HepG2 (cell line): ENCODE measurements around the gene SPINK9. TPM values are rescaled to one million over a fixed set of nuclear protein-coding genes. Genes with fewer than 3 reads are reported as not detected.

ENCODE experiments used
- ARID4A ChIP-seq: sonication (generic); formaldehyde crosslinking; IDR thresholded peaks from 2 replicates; pipeline ENCODE4 v1.5.0; 2020; ENCODE audit warnings: mild to moderate bottlenecking, missing genetic modification reagents, borderline replicate concordance
- BHLHE40 ChIP-seq: IDR thresholded peaks from 2 replicates; pipeline ENCODE4 v1.6.1; 2011; ENCODE audit warnings: low read length, improper control_type of control experiment
- CC2D1A ChIP-seq: sonication (generic); formaldehyde crosslinking; IDR thresholded peaks from 2 replicates; pipeline ENCODE4 v1.8.1; 2023; ENCODE audit warnings: mild to moderate bottlenecking, missing genetic modification reagents
- ELF1 ChIP-seq: sonication (generic); formaldehyde crosslinking; IDR thresholded peaks from 2 replicates; pipeline ENCODE4 v1.4.0; 2020; ENCODE audit warnings: missing genetic modification reagents
- NFE2L1 ChIP-seq: sonication (generic); formaldehyde crosslinking; IDR thresholded peaks from 2 replicates; pipeline ENCODE4 v1.4.0; 2020; ENCODE audit warnings: missing genetic modification reagents, mild to moderate bottlenecking, borderline replicate concordance
- POLR2AphosphoS5 ChIP-seq: IDR thresholded peaks from 2 replicates; pipeline ENCODE4 v1.6.1; 2012; ENCODE audit warnings: low read depth, low read length
- POLR2G ChIP-seq: fragments of 200-400 bp; formaldehyde crosslinking; IDR thresholded peaks from 2 replicates; pipeline ENCODE4 v1.6.1; 2018; ENCODE audit warnings: mild to moderate bottlenecking, low read depth, low read length, moderate library complexity
- RFXAP ChIP-seq: sonication (generic); formaldehyde crosslinking; IDR thresholded peaks from 2 replicates; pipeline ENCODE4 v1.4.0; 2020; ENCODE audit warnings: missing genetic modification reagents, borderline replicate concordance
- SIX1 ChIP-seq: sonication (generic); formaldehyde crosslinking; IDR thresholded peaks from 2 replicates; pipeline ENCODE4 v1.4.0; 2020; ENCODE audit warnings: missing genetic modification reagents, borderline replicate concordance
- ZIK1 ChIP-seq: sonication (generic); formaldehyde crosslinking; IDR thresholded peaks from 2 replicates; pipeline ENCODE4 v1.5.0; 2020; ENCODE audit warnings: mild to moderate bottlenecking, low read depth, missing genetic modification reagents, borderline replicate concordance
- ZMYM4 ChIP-seq: sonication (generic); formaldehyde crosslinking; IDR thresholded peaks from 2 replicates; pipeline ENCODE4 v1.8.1; 2023; ENCODE audit warnings: mild to moderate bottlenecking, missing genetic modification reagents
- ZNF451 ChIP-seq: sonication (generic); formaldehyde crosslinking; IDR thresholded peaks from 2 replicates; pipeline ENCODE4 v1.5.0; 2020; ENCODE audit warnings: mild to moderate bottlenecking, missing genetic modification reagents
- ZNF510 ChIP-seq: sonication (generic); formaldehyde crosslinking; IDR thresholded peaks from 2 replicates; pipeline ENCODE4 v1.4.0; 2020; ENCODE audit warnings: low read depth, mild to moderate bottlenecking, missing genetic modification reagents
- ZNF776 ChIP-seq: sonication (generic); formaldehyde crosslinking; IDR thresholded peaks from 2 replicates; pipeline ENCODE4 v1.4.0; 2020; ENCODE audit warnings: mild to moderate bottlenecking, missing genetic modification reagents
- ZNF800 ChIP-seq: sonication (generic); formaldehyde crosslinking; IDR thresholded peaks from 2 replicates; pipeline ENCODE4 v1.4.0; 2020; ENCODE audit warnings: missing genetic modification reagents
- ZSCAN22 ChIP-seq: sonication (generic); formaldehyde crosslinking; IDR thresholded peaks from 2 replicates; pipeline ENCODE4 v1.4.0; 2020; ENCODE audit warnings: mild to moderate bottlenecking, missing genetic modification reagents
- polyA plus RNA-seq, 8 experiments: library from polyadenylated mRNA; depleted of rRNA in 3 of 8; stranded (reverse) in 7 of 8; unstranded in 1 of 8; fragments of >200 nt; fragmentation: Illumina TruSeq in 4 of 8; extraction: Trizol in 4 of 8; gene quantifications; 2 replicates each; pipeline versions ENCODE4 v1.2.1 to v1.2.3, GENCODE V29; 2011 to 2016; ENCODE audit warnings: low read depth in 4 of 8, missing spikeins in 1 of 8, mixed read lengths in 1 of 8; ENCODE audit not compliant: insufficient read depth in 1 of 8
- total RNA-seq, 5 experiments: library from RNA; depleted of rRNA; stranded (reverse); fragments of >200 nt; fragmentation: Illumina TruSeq; extraction: Trizol; gene quantifications; 2 replicates each; pipeline ENCODE4 v1.2.3, GENCODE V29; 2016; ENCODE audit warnings: low read depth in 1 of 5
- TF ChIP-seq, protein P1 (sequence below): IDR thresholded peaks from 2 replicates; pipeline ENCODE4 v1.6.1; 2016
- TF ChIP-seq, protein P2 (sequence below): sonication (generic); IDR thresholded peaks from 2 replicates; pipeline ENCODE4 v1.6.1; 2016; ENCODE audit warnings: low read depth, borderline replicate concordance
- TF ChIP-seq, protein P3 (sequence below): sonication (generic); formaldehyde crosslinking; IDR thresholded peaks from 2 replicates; pipeline ENCODE4 v1.8.0; 2022; ENCODE audit warnings: mild to moderate bottlenecking, missing genetic modification reagents, moderate library complexity

SPINK9 gene
- total and polyA plus RNA-seq, 2 of the 13 experiments (the other 11 are each of a cell fraction or from before 2014, with no cell fraction given) = not detected

- TF ChIP-seq ZSCAN22 (CRISPR knock-in tag) (no peak), ARID4A (CRISPR knock-in tag) (peak; percentile 90; the same call in 1 of the 2 replicates), ZIK1 (peak; percentile 47; the same call in 1 of the 2 replicates), ELF1 (CRISPR knock-in tag) (peak; percentile 98), RFXAP (peak; percentile 71; the same call in 1 of the 2 replicates), NFE2L1 (peak; percentile 14; the same call in 1 of the 2 replicates), POLR2AphosphoS5 (peak; percentile 87), SIX1 (peak; percentile 26; the same call in 1 of the 2 replicates), BHLHE40 (no peak), ZNF776 (CRISPR knock-in tag) (0 out of 2 replicates have a peak, but pooled peaks have one; percentile 58), ZNF451 (CRISPR knock-in tag) (no peak), ZMYM4 (peak; percentile 88), ZNF510 (CRISPR knock-in tag) (0 out of 2 replicates have a peak, but pooled peaks have one; percentile 29), POLR2G (peak; percentile 90), ZNF800 (CRISPR knock-in tag) (peak; percentile 44; the same call in 1 of the 2 replicates), CC2D1A (CRISPR knock-in tag) (no peak)
- TF ChIP-seq, protein P1, sequence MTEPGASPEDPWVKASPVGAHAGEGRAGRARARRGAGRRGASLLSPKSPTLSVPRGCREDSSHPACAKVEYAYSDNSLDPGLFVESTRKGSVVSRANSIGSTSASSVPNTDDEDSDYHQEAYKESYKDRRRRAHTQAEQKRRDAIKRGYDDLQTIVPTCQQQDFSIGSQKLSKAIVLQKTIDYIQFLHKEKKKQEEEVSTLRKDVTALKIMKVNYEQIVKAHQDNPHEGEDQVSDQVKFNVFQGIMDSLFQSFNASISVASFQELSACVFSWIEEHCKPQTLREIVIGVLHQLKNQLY = no peak
- TF ChIP-seq, protein P2, sequence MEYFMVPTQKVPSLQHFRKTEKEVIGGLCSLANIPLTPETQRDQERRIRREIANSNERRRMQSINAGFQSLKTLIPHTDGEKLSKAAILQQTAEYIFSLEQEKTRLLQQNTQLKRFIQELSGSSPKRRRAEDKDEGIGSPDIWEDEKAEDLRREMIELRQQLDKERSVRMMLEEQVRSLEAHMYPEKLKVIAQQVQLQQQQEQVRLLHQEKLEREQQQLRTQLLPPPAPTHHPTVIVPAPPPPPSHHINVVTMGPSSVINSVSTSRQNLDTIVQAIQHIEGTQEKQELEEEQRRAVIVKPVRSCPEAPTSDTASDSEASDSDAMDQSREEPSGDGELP = peak; percentile 66; the same call in 1 of the 2 replicates
- TF ChIP-seq, protein P3, sequence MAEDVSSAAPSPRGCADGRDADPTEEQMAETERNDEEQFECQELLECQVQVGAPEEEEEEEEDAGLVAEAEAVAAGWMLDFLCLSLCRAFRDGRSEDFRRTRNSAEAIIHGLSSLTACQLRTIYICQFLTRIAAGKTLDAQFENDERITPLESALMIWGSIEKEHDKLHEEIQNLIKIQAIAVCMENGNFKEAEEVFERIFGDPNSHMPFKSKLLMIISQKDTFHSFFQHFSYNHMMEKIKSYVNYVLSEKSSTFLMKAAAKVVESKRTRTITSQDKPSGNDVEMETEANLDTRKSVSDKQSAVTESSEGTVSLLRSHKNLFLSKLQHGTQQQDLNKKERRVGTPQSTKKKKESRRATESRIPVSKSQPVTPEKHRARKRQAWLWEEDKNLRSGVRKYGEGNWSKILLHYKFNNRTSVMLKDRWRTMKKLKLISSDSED (CRISPR knock-in tag) = no peak
Observed at GRCh38 chr5:148383564-148384379, 48.4 kb downstream of the SPINK9 start, which contains the start of gene FBXO38 (continued).
